B cell (primary cell): Measurements from ENCODE around the gene C2orf92. TPM values are rescaled to one million over a fixed set of nuclear protein-coding genes. Genes with fewer than 3 reads are reported as not detected.
A peak's percentile ranks its signal among the peaks of the same experiment; 100 is the strongest.

ENCODE experiments used
- ATAC-seq: fragments of 200-7000 bp; cut with Tn5 transposase; one replicate; pipeline ENCODE4 v1.10.0; 2021; ENCODE audit warnings: low read depth, mild to moderate bottlenecking, moderate number of reproducible peaks, moderate library complexity
- CTCF ChIA-PET: fragments of 350-600 bp; sonication (Branson Sonifier 250); formaldehyde crosslinking; loops from one replicate; lab custom pipeline; 2021; ENCODE audit warnings: antibody characterized with exemption, inconsistent platforms; lab: Charles Lee
- POLR2A ChIA-PET: fragments of 350-600 bp; sonication (Branson Sonifier 250); formaldehyde crosslinking; loops from one replicate; lab custom pipeline; 2021; ENCODE audit warnings: antibody characterized with exemption; lab: Charles Lee
- DNase-seq: peaks from one replicate; pipeline ENCODE4 v3.0.0; 2013
- H2AFZ ChIP-seq: 2 replicates; pipeline ENCODE4 v1.6.1; 2012; ENCODE audit warnings: mild to moderate bottlenecking, low read depth, low read length; ENCODE audit not compliant: insufficient read depth, poor library complexity, severe bottlenecking
- H3K27ac ChIP-seq, 2 donors: 1 replicate in 1 of 2; 2 replicates in 1 of 2; pipeline ENCODE4 v1.5.1; 2012 to 2013; ENCODE audit warnings: low read length in 2 of 2, mild to moderate bottlenecking in 2 of 2, moderate library complexity in 1 of 2
- H3K27me3 ChIP-seq, 4 experiments: fragments of 200-600 bp in 1 of 4; sonication (generic) in 1 of 4; replicated peaks in 1 of 4; 1 replicate in 2 of 4; 2 replicates in 2 of 4; pipeline versions ENCODE4 v1.6.1 to v1.7.0; 2013 to 2016; ENCODE audit warnings: low read length in 3 of 4, mild to moderate bottlenecking in 2 of 4, mixed read lengths in 1 of 4, moderate library complexity in 1 of 4; ENCODE audit not compliant: insufficient read depth in 4 of 4, control insufficient read depth in 3 of 4; ENCODE audit errors: control extremely low read depth in 1 of 4
- H3K36me3 ChIP-seq, 2 experiments: replicated peaks in 1 of 2; 1 replicate in 1 of 2; 2 replicates in 1 of 2; pipeline versions ENCODE4 v1.6.1 to v1.7.1; 2013; ENCODE audit warnings: low read length in 1 of 2; ENCODE audit not compliant: insufficient read depth in 2 of 2, control insufficient read depth in 1 of 2; ENCODE audit errors: control extremely low read depth in 1 of 2, extremely low read depth in 1 of 2
- H3K4me1 ChIP-seq, 2 donors: fragments of 200-600 bp in 1 of 2; sonication (generic) in 1 of 2; 1 replicate in 1 of 2; 2 replicates in 1 of 2; pipeline versions ENCODE4 v1.5.1 to v1.6.1; 2013 to 2017; ENCODE audit warnings: low read length in 2 of 2; ENCODE audit not compliant: control insufficient read depth in 2 of 2, insufficient read depth in 2 of 2
- H3K4me2 ChIP-seq: replicated peaks from 2 replicates; pipeline ENCODE3; 2012; ENCODE audit warnings: mild to moderate bottlenecking, low read depth, low read length; ENCODE audit not compliant: poor library complexity, severe bottlenecking
- H3K4me3 ChIP-seq, 5 experiments: fragments of 200-600 bp in 1 of 5; sonication (generic) in 1 of 5; 1 replicate in 3 of 5; 2 replicates in 2 of 5; pipeline versions ENCODE4 v1.5.1 to v1.7.0; 2011 to 2016; ENCODE audit warnings: low read length in 4 of 5, mild to moderate bottlenecking in 4 of 5, low read depth in 2 of 5, control low read depth in 1 of 5, moderate library complexity in 1 of 5; ENCODE audit not compliant: insufficient read depth in 1 of 5; ENCODE audit errors: control extremely low read depth in 1 of 5, extremely low read depth in 1 of 5
- H3K79me2 ChIP-seq: fragments of 200-600 bp; sonication (generic); one replicate; pipeline ENCODE4 v1.6.0; 2016; ENCODE audit warnings: low read length; ENCODE audit not compliant: control insufficient read depth, insufficient read depth
- H3K9ac ChIP-seq: fragments of 200-600 bp; sonication (generic); 2 replicates; pipeline ENCODE4 v1.6.1; 2017; ENCODE audit warnings: mild to moderate bottlenecking, low read length, moderate library complexity
- H3K9me3 ChIP-seq, 3 donors: one replicate each; pipeline versions ENCODE4 v1.6.1 to v1.7.1; 2013; ENCODE audit warnings: low read length in 2 of 3; ENCODE audit not compliant: control insufficient read depth in 2 of 3, insufficient read depth in 1 of 3; ENCODE audit errors: control extremely low read depth in 1 of 3
- H4K20me1 ChIP-seq: 2 replicates; pipeline ENCODE4 v1.6.0; 2012; ENCODE audit warnings: mild to moderate bottlenecking, low read length; ENCODE audit not compliant: insufficient read depth, control insufficient read depth, poor library complexity, severe bottlenecking
- H3K27ac Mint-ChIP-seq: one replicate; pipeline ENCODE4 v1.8.0; 2021; ENCODE audit warnings: mixed read lengths
- H3K27me3 Mint-ChIP-seq: one replicate; pipeline ENCODE4 v1.8.0; 2021; ENCODE audit warnings: mixed read lengths
- H3K4me1 Mint-ChIP-seq: one replicate; pipeline ENCODE4 v1.8.0; 2021; ENCODE audit warnings: mixed read lengths
- H3K4me3 Mint-ChIP-seq: one replicate; pipeline ENCODE4 v1.8.0; 2021; ENCODE audit warnings: mixed read lengths
- H3K9me3 Mint-ChIP-seq: one replicate; pipeline ENCODE4 v1.8.0; 2022; ENCODE audit warnings: mixed read lengths; ENCODE audit not compliant: insufficient read depth
- CTCF ChIP-seq: fragments of 200-600 bp; IDR thresholded peaks from one replicate; pipeline ENCODE4 v1.8.0; 2022; ENCODE audit warnings: antibody characterized with exemption, mild to moderate bottlenecking
- EZH2 ChIP-seq: IDR thresholded peaks from 2 replicates; pipeline ENCODE4 v1.6.1; 2012; ENCODE audit warnings: borderline replicate concordance, low read depth, mild to moderate bottlenecking, moderate library complexity, low read length; ENCODE audit not compliant: insufficient read depth, poor library complexity, severe bottlenecking
- WGBS: methylation state at CpG from one replicate; pipeline ENCODE4 v1.1.5; 2013; ENCODE audit warnings: missing lambda C conversion rate; ENCODE audit not compliant: insufficient coverage; 5-methylcytosine and 5-hydroxymethylcytosine counted together
- intact Hi-C: fragments of 100-400 bp; cut with micrococcal nuclease; formaldehyde crosslinking; loops from one replicate; pipeline ENCODE4 v1.10.0; 2022
- polyA plus RNA-seq: library from polyadenylated mRNA; depleted of rRNA; stranded (reverse); fragments of >200 nt; gene quantifications from 2 replicates; pipeline ENCODE4 v1.2.3, GENCODE V29; 2012
- total RNA-seq, 2 donors: library from RNA; stranded (reverse); fragments of 120-200 nt in 1 of 2; gene quantifications; 1 replicate in 1 of 2; 2 replicates in 1 of 2; pipeline versions ENCODE4 v1.2.3 to v1.2.4, GENCODE V29; 2013 to 2022

The C2orf92 gene
- total and polyA plus RNA-seq, 2 donors (not counting 1 experiment from before 2014, with no cell fraction given) = 15.3 to 18.9 TPM

- TF ChIP-seq CTCF = no peak
- Histone ChIP-seq H2AFZ (peak overlapping the region; percentile 85), H3K9ac (peak overlapping the region; percentile 45), H3K9me3 (peaks cover 0 to 14% (median 0%) of the 10 kb centered on the region in 3 donors), H3K4me3 (peak overlapping the region in 2 of 5 experiments; percentile 5 to 8), H3K4me1 (peaks cover 30 to 36% of the 10 kb centered on the region in 2 donors), H4K20me1 (no peaks in the 10 kb centered on the region), H3K36me3 (no peaks in the 10 kb centered on the region), H3K79me2 (peaks cover 8% of the 10 kb centered on the region), H3K27me3 (no peaks in the 10 kb centered on the region), H3K27ac (peak overlapping the region in 1 of 2 donors; percentile 72), H3K4me2 (peak overlapping the region; percentile 64)
- Mint-ChIP-seq H3K4me3 (no peak overlapping the region), H3K9me3 (no peaks in the 10 kb centered on the region), H3K27ac (peak overlapping the region; percentile 26), H3K27me3 (peaks cover 3% of the 10 kb centered on the region), H3K4me1 (peaks cover 35% of the 10 kb centered on the region)
- intact Hi-C loops = no loop called here
- POLR2A ChIA-PET = no interaction called here
- DNase-seq (no peak), ATAC-seq (no peak)
- 89% methylated on average over 14 of the region's 17 CpGs for WGBS
- CTCF ChIA-PET = no interaction called here
Observed at GRCh38 chr2:97714084-97714949, 44.8 kb downstream of the C2orf92 start.

GRCh38 chr2:97714950-97715652 lies 45.6 kb downstream of the C2orf92 start:
- no peak overlapping the region for H3K4me3 Mint-ChIP-seq
- Histone ChIP-seq H3K36me3 (no peaks in the 10 kb centered on the region), H3K9me3 (peaks cover 0 to 15% (median 0%) of the 10 kb centered on the region in 3 donors), H3K4me3 (no peak overlapping the region), H3K4me2 (no peak overlapping the region), H3K27me3 (no peaks in the 10 kb centered on the region), H2AFZ (no peak overlapping the region), H3K27ac (no peak overlapping the region), H3K4me1 (peaks cover 31 to 32% of the 10 kb centered on the region in 2 donors), H3K9ac (no peak overlapping the region), H3K79me2 (peaks cover 14% of the 10 kb centered on the region), H4K20me1 (no peaks in the 10 kb centered on the region)
- no peaks in the 10 kb centered on the region for H3K27me3 Mint-ChIP-seq
- no peaks in the 10 kb centered on the region for H3K9me3 Mint-ChIP-seq
- intact Hi-C loops = no loop called here
- DNase-seq (no peak), ATAC-seq (no peak)
- TF ChIP-seq EZH2 (no peak), CTCF (no peak)
- peak overlapping the region; percentile 37 for H3K27ac Mint-ChIP-seq
- WGBS = 90% methylated on average over 13 of the region's 13 CpGs
- ChIA-PET CTCF (interaction anchor here (0.8 kb wide), 1 partner anchor 15 kb away, joined by 3 read pairs; no protein-coding TSS in a partner anchor), POLR2A (no interaction called here)
- H3K4me1 Mint-ChIP-seq = peaks cover 37% of the 10 kb centered on the region
